Ishikawa (cell line): ENCODE data around the gene ABL1.

Experiments
- CEBPB ChIP-seq: IDR thresholded peaks from 2 replicates; pipeline ENCODE4 v1.6.1; 2012
- CREB1 ChIP-seq: IDR thresholded peaks from 2 replicates; pipeline ENCODE4 v1.6.1; 2012; ENCODE audit warnings: low read depth
- EGR1 ChIP-seq: IDR thresholded peaks from 2 replicates; pipeline ENCODE4 v1.6.1; 2012
- FOXM1 ChIP-seq: IDR thresholded peaks from 2 replicates; pipeline ENCODE4 v1.6.1; 2012; ENCODE audit warnings: low read depth, borderline replicate concordance
- NFIC ChIP-seq: IDR thresholded peaks from 2 replicates; pipeline ENCODE4 v1.6.1; 2012
- RAD21 ChIP-seq: IDR thresholded peaks from 2 replicates; pipeline ENCODE4 v1.6.1; 2012; ENCODE audit warnings: low read depth
- TAF1 ChIP-seq: IDR thresholded peaks from 2 replicates; pipeline ENCODE4 v1.6.1; 2012; ENCODE audit warnings: low read depth, mild to moderate bottlenecking
- TCF12 ChIP-seq: IDR thresholded peaks from 2 replicates; pipeline ENCODE4 v1.6.1; 2012; ENCODE audit warnings: low read depth
- TEAD4 ChIP-seq: IDR thresholded peaks from 2 replicates; pipeline ENCODE4 v1.6.1; 2012
- USF1 ChIP-seq: IDR thresholded peaks from 2 replicates; pipeline ENCODE4 v1.6.1; 2012
- YY1 ChIP-seq: IDR thresholded peaks from 2 replicates; pipeline ENCODE4 v1.6.1; 2012; ENCODE audit warnings: low read depth
- ZBTB7A ChIP-seq: IDR thresholded peaks from 2 replicates; pipeline ENCODE4 v1.6.1; 2012; ENCODE audit warnings: low read depth
- TF ChIP-seq, protein P1 (sequence below): IDR thresholded peaks from 2 replicates; pipeline ENCODE4 v1.6.1; 2012; ENCODE audit warnings: low read depth, mild to moderate bottlenecking
- TF ChIP-seq, protein P2 (sequence below): IDR thresholded peaks from 2 replicates; pipeline ENCODE4 v1.6.1; 2012

The ABL1 gene

GRCh38 chr9:130931508-130932254, 96.6 kb downstream of the ABL1 start:
- TF ChIP-seq RAD21 (no peak), NFIC (peak; percentile 65)

DNA sequence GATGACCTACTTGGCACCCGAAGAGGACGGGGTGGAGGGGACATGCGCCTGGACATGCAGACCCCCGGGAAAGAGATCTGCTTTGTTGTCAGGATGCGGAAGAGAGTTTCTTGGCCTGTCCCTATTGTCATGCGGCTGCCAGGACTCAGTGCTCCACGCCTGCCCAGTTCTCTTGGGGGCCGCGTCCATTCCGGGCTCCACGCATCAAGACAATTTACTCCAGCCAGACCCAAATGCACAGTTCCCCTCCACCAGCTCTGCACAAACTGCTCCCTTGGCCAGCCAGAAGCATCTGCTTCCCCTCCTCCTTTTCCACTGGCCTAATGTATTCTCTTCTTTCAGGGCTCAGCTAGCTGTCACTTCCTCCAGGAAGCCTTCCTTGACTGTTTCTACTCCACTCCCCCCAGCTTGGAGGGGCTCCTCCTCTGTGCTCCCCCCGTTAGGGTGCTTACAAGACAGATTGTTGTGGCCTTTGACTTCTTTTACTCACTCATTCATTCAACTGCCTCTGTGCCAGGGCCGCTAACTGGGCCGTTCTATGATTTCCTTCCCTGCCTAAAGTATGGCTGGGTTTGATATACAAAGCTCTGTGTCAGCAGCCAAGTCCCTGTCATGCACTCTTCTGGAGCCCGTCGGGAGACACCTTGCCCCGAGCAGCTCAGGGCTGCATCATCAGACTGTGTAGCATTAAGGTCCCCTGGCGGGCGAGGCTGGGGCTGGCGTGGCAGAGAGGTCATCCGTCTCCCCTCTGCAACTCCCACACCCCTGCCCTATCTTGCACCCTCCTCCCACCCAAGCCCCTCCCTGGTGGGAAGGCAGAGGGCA, 97.4 kb downstream of the ABL1 start:
- no peak for TF ChIP-seq ZBTB7A
- no peak for TF ChIP-seq CEBPB
- TF ChIP-seq TCF12 = no peak
- TF ChIP-seq USF1 = no peak

- TF ChIP-seq USF1 (no peak), YY1 (no peak)
Measured at GRCh38 chr9:130933114-130934046, 98.3 kb downstream of the ABL1 start.

- TF ChIP-seq, protein P1, sequence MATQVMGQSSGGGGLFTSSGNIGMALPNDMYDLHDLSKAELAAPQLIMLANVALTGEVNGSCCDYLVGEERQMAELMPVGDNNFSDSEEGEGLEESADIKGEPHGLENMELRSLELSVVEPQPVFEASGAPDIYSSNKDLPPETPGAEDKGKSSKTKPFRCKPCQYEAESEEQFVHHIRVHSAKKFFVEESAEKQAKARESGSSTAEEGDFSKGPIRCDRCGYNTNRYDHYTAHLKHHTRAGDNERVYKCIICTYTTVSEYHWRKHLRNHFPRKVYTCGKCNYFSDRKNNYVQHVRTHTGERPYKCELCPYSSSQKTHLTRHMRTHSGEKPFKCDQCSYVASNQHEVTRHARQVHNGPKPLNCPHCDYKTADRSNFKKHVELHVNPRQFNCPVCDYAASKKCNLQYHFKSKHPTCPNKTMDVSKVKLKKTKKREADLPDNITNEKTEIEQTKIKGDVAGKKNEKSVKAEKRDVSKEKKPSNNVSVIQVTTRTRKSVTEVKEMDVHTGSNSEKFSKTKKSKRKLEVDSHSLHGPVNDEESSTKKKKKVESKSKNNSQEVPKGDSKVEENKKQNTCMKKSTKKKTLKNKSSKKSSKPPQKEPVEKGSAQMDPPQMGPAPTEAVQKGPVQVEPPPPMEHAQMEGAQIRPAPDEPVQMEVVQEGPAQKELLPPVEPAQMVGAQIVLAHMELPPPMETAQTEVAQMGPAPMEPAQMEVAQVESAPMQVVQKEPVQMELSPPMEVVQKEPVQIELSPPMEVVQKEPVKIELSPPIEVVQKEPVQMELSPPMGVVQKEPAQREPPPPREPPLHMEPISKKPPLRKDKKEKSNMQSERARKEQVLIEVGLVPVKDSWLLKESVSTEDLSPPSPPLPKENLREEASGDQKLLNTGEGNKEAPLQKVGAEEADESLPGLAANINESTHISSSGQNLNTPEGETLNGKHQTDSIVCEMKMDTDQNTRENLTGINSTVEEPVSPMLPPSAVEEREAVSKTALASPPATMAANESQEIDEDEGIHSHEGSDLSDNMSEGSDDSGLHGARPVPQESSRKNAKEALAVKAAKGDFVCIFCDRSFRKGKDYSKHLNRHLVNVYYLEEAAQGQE = no peak
- no peak for TF ChIP-seq NFIC
- no peak for TF ChIP-seq FOXM1
- no peak for TF ChIP-seq ZBTB7A
- no peak for TF ChIP-seq TCF12
- no peak for TF ChIP-seq YY1
- TF ChIP-seq CREB1 = no peak
- TF ChIP-seq RAD21 = no peak
- no peak for TF ChIP-seq EGR1
- no peak for TF ChIP-seq CEBPB
- TF ChIP-seq, protein P2, sequence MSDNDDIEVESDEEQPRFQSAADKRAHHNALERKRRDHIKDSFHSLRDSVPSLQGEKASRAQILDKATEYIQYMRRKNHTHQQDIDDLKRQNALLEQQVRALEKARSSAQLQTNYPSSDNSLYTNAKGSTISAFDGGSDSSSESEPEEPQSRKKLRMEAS = no peak
- no peak for TF ChIP-seq TEAD4
Measured at GRCh38 chr9:130934246-130934645, 99.2 kb downstream of the ABL1 start.

DNA sequence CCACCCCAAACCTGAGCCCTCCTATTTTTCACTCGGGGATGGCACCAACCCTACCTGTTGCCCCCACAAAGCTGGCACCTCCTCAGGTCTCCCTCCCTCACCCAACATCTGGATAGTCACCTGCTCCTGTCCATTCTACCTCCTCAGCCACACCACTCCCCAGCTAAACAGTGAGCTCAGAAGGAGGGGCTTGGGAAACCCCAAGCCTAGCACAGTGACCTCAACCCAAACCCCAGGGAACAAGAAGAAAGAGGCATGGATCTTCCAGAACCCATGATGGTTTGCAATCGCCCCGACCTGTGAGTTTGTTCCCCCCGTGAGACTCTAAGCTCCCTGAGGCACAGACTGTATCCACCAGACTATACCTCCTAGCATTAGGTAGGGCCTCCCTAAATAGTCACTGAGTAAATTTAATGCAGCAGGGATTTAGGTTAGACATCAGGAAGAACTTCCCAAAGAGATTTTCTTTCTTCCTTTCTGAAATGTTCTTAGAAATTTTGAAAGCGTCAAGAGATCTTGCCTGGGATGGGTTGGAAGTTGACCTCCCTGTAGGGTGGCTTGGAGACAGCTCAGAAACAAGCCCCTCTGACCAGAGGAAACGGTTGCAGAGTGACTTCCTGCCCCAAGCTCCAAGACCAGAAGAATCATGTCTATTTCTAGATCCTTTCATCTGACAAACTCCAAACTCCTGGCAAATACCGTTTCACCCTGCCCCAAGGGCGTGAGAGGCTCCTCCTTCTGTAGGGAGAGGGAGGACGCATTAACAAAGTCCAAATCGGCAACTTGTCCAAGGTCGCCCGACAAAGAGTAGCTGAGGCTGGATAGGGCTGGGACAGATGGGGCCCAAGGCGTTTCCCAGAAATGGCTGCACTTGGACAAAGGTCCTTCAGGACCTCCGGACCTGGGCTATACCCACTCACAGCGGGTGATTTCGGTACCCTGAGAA, 99.9 kb downstream of the ABL1 start:
- TF ChIP-seq TCF12 (no peak), RAD21 (no peak), TAF1 (no peak)

DNA sequence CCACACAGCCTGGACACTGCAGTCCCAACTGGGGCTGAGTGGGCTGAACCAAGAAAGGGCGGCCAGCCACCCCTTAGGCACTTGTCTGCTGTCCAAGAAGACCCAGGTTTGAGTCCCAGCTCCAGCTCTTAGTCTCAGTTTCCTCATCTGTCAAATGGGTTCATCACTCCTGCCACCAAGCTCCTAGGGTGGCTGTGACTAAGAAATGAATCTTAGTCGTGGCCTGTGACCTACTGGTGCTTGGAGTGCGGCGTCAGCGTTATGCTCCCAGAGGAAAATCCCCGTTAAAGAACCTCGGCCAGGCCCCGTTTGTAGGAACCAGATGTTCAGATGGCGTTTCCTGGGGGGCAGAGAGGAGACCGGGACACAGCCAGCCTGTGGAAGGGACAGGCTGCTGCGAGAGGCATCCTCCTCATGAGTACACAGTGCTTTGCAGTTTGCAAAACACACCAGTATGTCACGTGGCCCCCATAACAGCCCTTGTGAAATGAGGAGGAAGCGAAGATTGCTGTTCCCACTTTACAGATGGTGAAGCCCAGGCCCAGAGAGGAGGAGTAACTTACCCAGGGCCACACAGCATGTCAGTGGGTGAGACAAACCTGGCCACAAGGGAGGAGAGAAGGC, 100.7 kb downstream of the ABL1 start:
- TF ChIP-seq CEBPB (no peak), RAD21 (no peak), NFIC (no peak), ZBTB7A (no peak), EGR1 (no peak), TEAD4 (no peak), CREB1 (no peak), TAF1 (no peak), FOXM1 (no peak)
- TF ChIP-seq, protein P1 = no peak
- TF ChIP-seq, protein P2 = no peak
